Measurements from ENCODE around the gene TNIK.

DNA sequence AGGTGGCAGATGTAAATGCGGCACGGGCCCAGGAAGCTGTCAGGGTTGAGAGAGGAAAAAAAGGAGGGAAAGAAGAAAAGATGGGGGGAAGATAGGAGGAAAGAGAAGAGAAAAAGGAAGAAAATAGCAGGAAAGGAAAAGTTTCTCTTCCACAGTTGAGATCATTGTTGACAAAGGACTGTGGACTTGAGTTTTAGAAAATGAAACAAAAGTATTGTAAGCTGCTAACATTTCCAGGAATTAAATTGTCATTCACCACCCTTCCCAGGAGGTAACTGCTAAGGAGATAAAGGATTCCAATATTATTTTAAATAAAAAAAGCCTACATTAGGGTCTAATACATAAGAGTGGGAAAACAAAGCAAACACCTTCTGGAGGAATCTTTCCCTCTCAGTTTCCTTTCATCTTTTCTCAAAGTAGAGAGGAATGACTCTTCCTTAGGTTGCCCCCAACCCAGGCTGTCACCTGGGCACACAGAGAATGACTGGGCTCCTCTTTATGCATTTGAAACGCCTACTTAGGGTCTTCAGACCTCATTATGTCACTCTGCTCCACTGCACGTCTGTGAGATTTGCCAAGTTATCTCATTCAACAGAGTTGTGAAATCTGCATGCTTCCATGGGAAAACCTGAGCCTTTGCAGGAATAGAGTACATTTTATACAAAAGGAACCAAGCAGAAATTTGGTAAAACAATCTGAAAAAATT, 194.0 kb downstream of the TNIK start:
- TF ChIP-seq YY1 (IDR thresholded peaks at IDR 0.05; ENCODE audit: insufficient read depth, insufficient read length), result no peak
- no peak for TF ChIP-seq SUZ12 (IDR thresholded peaks at IDR 0.05; ENCODE audit: extremely low read depth, insufficient read depth, insufficient read length)
